PC-3 (cell line): Measurements from ENCODE around the gene ARHGAP24. TPM values are rescaled to one million over a fixed set of nuclear protein-coding genes. Genes with fewer than 3 reads are reported as not detected.

Experiments used
- ATAC-seq: fragments of 200-7000 bp; cut with Tn5 transposase; 2 replicates; pipeline ENCODE4 v1.9.1; 2020; ENCODE audit warnings: mild to moderate bottlenecking, moderate library complexity
- BruUV-seq: library from RNA; stranded (reverse); fragments of 400-500 nt; replicated peaks from 2 replicates; lab custom pipeline; 2021; lab: Mats Ljungman, UMichigan
- CTCF ChIA-PET: fragments of 300-600 bp; sonication (Branson Sonifier 250); formaldehyde crosslinking; loops from one replicate; lab custom pipeline; 2022; ENCODE audit warnings: antibody characterized with exemption; lab: Charles Lee
- POLR2A ChIA-PET: fragments of 300-600 bp; sonication (Branson Sonifier 250); formaldehyde crosslinking; loops from one replicate; lab custom pipeline; 2022; ENCODE audit warnings: antibody characterized with exemption; ENCODE audit not compliant: unreplicated experiment; lab: Charles Lee
- DNase-seq: peaks from one replicate; pipeline ENCODE4 v3.0.0-alpha.2; 2015
- H2AFZ ChIP-seq: fragments of 300-600 bp; sonication (generic); 2 replicates; pipeline ENCODE4 v1.6.0; 2016; ENCODE audit warnings: antibody characterized with exemption, low read length
- H3F3A ChIP-seq: fragments of 300-600 bp; sonication (generic); one replicate; pipeline ENCODE4 v1.6.0; 2017; ENCODE audit warnings: antibody characterized with exemption, low read length, control low read depth, mild to moderate bottlenecking; ENCODE audit not compliant: unreplicated experiment
- H3K27ac ChIP-seq: fragments of 300-600 bp; sonication (generic); 2 replicates; pipeline ENCODE4 v1.5.1; 2016; ENCODE audit warnings: mild to moderate bottlenecking, low read length
- H3K27me3 ChIP-seq: fragments of 300-600 bp; sonication (generic); 2 replicates; pipeline ENCODE4 v1.6.1; 2016; ENCODE audit warnings: low read length, mixed read lengths
- H3K36me3 ChIP-seq: fragments of 300-600 bp; sonication (generic); 2 replicates; pipeline ENCODE4 v1.6.1; 2016; ENCODE audit warnings: low read depth, mixed run types, low read length, mixed read lengths
- H3K4me1 ChIP-seq: fragments of 300-600 bp; sonication (generic); 2 replicates; pipeline ENCODE4 v1.5.1; 2016; ENCODE audit warnings: low read length; ENCODE audit not compliant: insufficient read depth
- H3K4me2 ChIP-seq: fragments of 300-600 bp; sonication (generic); 2 replicates; pipeline ENCODE4 v1.6.0; 2016; ENCODE audit warnings: low read length
- H3K4me3 ChIP-seq: fragments of 300-600 bp; sonication (generic); 2 replicates; pipeline ENCODE4 v1.5.1; 2016; ENCODE audit warnings: mild to moderate bottlenecking, low read length, mixed read lengths
- H3K79me2 ChIP-seq: fragments of 300-600 bp; sonication (generic); 2 replicates; pipeline ENCODE4 v1.6.1; 2017; ENCODE audit warnings: low read length, mixed read lengths
- H3K9ac ChIP-seq: fragments of 300-600 bp; sonication (generic); 2 replicates; pipeline ENCODE4 v1.6.0; 2016; ENCODE audit warnings: mild to moderate bottlenecking, low read length
- H3K9me2 ChIP-seq: fragments of 300-600 bp; sonication (generic); replicated peaks from 2 replicates; pipeline ENCODE4 v1.6.1; 2016; ENCODE audit warnings: mixed run types, low read length, mixed read lengths
- H3K9me3 ChIP-seq: fragments of 300-600 bp; sonication (generic); 2 replicates; pipeline ENCODE4 v1.6.1; 2016; ENCODE audit warnings: low read length, mixed read lengths
- H4K20me1 ChIP-seq: fragments of 300-600 bp; sonication (generic); 2 replicates; pipeline ENCODE4 v1.6.1; 2016; ENCODE audit warnings: low read length, mixed read lengths
- CTCF ChIP-seq: fragments of 300-600 bp; sonication (generic); conservative IDR thresholded peaks from 2 replicates; pipeline ENCODE4 v1.5.1; 2017; ENCODE audit warnings: antibody characterized with exemption, low read depth, mild to moderate bottlenecking, low read length
- EZH2 ChIP-seq: fragments of 300-600 bp; sonication (generic); IDR thresholded peaks from one replicate; pipeline ENCODE4 v1.6.1; 2017; ENCODE audit warnings: antibody characterized with exemption, mild to moderate bottlenecking, low read length; ENCODE audit not compliant: unreplicated experiment
- EZH2phosphoT487 ChIP-seq: fragments of 300-600 bp; sonication (generic); IDR thresholded peaks from 2 replicates; pipeline ENCODE4 v1.6.1; 2018; ENCODE audit warnings: mild to moderate bottlenecking, antibody characterized with exemption, low read length, borderline replicate concordance
- intact Hi-C: fragments of 100-400 bp; cut with micrococcal nuclease; formaldehyde crosslinking; loops from 2 replicates; pipeline ENCODE4 v1.9.0; 2023
- total RNA-seq: library from RNA; depleted of rRNA; stranded (reverse); fragments of >200 nt; gene quantifications from 2 replicates; pipeline ENCODE4 v1.2.3, GENCODE V29; 2014

ARHGAP24 gene
- total RNA-seq, 1 experiment from 2014 or later: 7.4 TPM

GRCh38 chr4:85672116-85672515 lies 197.2 kb downstream of the ARHGAP24 start:
- H3K4me2 ChIP-seq: no peak overlapping the region
- ATAC-seq (no peak), DNase-seq (no peak)
- POLR2A ChIA-PET: no interaction called here
- H3K27me3 ChIP-seq: no peaks in the 10 kb centered on the region
- H3K79me2 ChIP-seq: no peaks in the 10 kb centered on the region
- H3K9me3 ChIP-seq: no peaks in the 10 kb centered on the region
- H3K4me1 ChIP-seq: no peaks in the 10 kb centered on the region
- no peaks in the 10 kb centered on the region for H3K9me2 ChIP-seq
- H3K4me3 ChIP-seq: no peak overlapping the region
- TF ChIP-seq EZH2phosphoT487: no peak
- no peak for TF ChIP-seq CTCF
- no peak for TF ChIP-seq EZH2
- CTCF ChIA-PET: no interaction called here
- H3K36me3 ChIP-seq: no peaks in the 10 kb centered on the region
- H3F3A ChIP-seq: no peaks in the 10 kb centered on the region
- H4K20me1 ChIP-seq: no peaks in the 10 kb centered on the region
- no TSS peak for BruUV-seq
- no peak overlapping the region for H3K9ac ChIP-seq
- H3K27ac ChIP-seq: no peak overlapping the region
- no peak overlapping the region for H2AFZ ChIP-seq
- intact Hi-C loops: no loop called here

GRCh38 chr4:85672959-85673358 lies 198.0 kb downstream of the ARHGAP24 start:
- H3K4me2 ChIP-seq: no peak overlapping the region

GRCh38 chr4:85673540-85673939 lies 198.6 kb downstream of the ARHGAP24 start:
- intact Hi-C loops: no loop called here
- POLR2A ChIA-PET: no interaction called here
- no peaks in the 10 kb centered on the region for H4K20me1 ChIP-seq

More at GRCh38 chr4:85672959-85673358, 198.0 kb downstream of the ARHGAP24 start:
- TF ChIP-seq EZH2 (no peak), CTCF (no peak), EZH2phosphoT487 (no peak)
- H3K27ac ChIP-seq: no peak overlapping the region
- no peaks in the 10 kb centered on the region for H3K36me3 ChIP-seq
- BruUV-seq: no TSS peak
- no peaks in the 10 kb centered on the region for H3F3A ChIP-seq
- no peak overlapping the region for H2AFZ ChIP-seq
- no peaks in the 10 kb centered on the region for H3K27me3 ChIP-seq
- no peak overlapping the region for H3K9ac ChIP-seq
- ATAC-seq (no peak), DNase-seq (no peak)
- ChIA-PET POLR2A (no interaction called here), CTCF (no interaction called here)
- H3K79me2 ChIP-seq: no peaks in the 10 kb centered on the region
- no peaks in the 10 kb centered on the region for H3K9me2 ChIP-seq
- no peaks in the 10 kb centered on the region for H3K9me3 ChIP-seq
- H3K4me3 ChIP-seq: no peak overlapping the region
- no peaks in the 10 kb centered on the region for H3K4me1 ChIP-seq
- intact Hi-C loops: no loop called here
- no peaks in the 10 kb centered on the region for H4K20me1 ChIP-seq

More at GRCh38 chr4:85673540-85673939, 198.6 kb downstream of the ARHGAP24 start:
- Histone ChIP-seq H3K4me3 (no peak overlapping the region), H2AFZ (no peak overlapping the region), H3K79me2 (no peaks in the 10 kb centered on the region), H3F3A (no peaks in the 10 kb centered on the region), H3K27me3 (no peaks in the 10 kb centered on the region), H3K27ac (no peak overlapping the region), H3K9me2 (no peaks in the 10 kb centered on the region), H3K36me3 (no peaks in the 10 kb centered on the region), H3K4me2 (no peak overlapping the region), H3K4me1 (no peaks in the 10 kb centered on the region), H3K9ac (no peak overlapping the region), H3K9me3 (no peaks in the 10 kb centered on the region)
- ATAC-seq (no peak), DNase-seq (no peak)
- TF ChIP-seq CTCF (no peak), EZH2 (no peak), EZH2phosphoT487 (no peak)
- CTCF ChIA-PET: no interaction called here
- BruUV-seq: no TSS peak
